HG03378 (cell line): ENCODE data around the gene RET.

Source experiments
- ATAC-seq: cut with Tn5 transposase; IDR thresholded peaks from one replicate; pipeline ENCODE4 v1.9.1; 2021; ENCODE audit warnings: mild to moderate bottlenecking, moderate library complexity; ENCODE audit not compliant: unreplicated experiment

The RET gene

GRCh38 chr10:43118631-43119415, 42.0 kb downstream of the RET start:
- ATAC-seq, result no peak

DNA sequence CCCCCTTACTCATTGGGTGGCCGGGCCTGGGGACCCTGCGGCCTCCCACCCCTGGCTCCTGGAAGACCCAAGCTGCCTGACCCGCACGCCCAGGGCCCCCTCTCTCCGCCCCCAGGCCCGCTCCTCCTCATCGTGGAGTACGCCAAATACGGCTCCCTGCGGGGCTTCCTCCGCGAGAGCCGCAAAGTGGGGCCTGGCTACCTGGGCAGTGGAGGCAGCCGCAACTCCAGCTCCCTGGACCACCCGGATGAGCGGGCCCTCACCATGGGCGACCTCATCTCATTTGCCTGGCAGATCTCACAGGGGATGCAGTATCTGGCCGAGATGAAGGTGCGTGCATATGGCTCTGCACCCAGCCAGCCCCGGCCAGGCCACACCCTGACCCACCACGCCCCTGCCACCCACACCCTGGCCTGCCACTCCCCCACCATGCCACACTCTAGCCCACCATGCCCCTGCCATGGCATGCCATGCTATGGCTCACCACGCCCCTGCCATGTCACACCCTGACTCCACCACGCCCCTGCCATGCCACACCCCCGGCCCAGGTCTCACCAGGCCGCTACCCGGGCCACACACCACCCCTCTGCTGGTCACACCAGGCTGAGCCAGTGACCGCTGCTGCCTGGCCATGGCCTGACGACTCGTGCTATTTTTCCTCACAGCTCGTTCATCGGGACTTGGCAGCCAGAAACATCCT, 42.7 kb downstream of the RET start:
- ATAC-seq, result no peak

- no peak for ATAC-seq
These were observed 43.5 kb downstream of the RET start for GRCh38 chr10:43120116-43120928.

DNA sequence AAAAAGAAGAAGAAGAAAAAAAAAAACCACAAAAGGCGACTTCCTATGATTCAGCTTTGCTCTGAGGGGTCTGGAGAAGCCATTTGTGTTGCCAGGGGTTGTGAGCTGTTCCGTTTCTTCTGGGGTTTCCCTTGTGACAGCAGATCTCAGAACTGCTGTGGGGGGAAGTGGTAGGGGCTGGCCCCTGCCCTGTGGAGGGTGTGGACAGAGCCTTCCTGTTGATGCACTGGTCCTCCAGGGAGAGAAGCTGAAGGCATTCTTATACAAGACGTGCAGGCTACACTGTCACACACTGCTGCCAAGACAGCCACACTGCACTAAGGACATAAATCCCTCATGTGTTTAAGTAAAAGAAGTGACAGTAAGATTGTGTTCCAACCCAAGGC, 44.1 kb downstream of the RET start:
- peak; percentile 90 for ATAC-seq

DNA sequence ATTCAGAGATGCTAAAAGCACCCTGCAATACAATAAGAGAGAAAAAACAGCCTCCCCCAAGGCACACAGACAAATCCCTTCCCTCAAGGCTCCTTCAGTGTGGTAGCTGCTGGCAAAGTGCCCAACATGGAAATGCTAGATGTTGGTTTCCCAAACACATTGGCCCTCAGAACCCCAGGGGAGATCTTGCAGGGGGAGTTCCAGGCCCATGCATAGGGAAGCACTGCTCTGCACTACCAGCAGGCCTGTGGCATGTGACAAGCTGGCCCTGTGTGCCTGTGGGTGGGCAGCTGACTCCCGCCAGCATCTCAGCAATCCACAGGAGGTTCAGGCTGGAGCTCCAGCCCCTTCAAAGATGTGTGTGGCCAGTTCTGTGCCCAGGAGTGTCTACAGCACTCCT, 44.6 kb downstream of the RET start:
- no peak for ATAC-seq

- ATAC-seq, result no peak
These were observed 45.2 kb downstream of the RET start for GRCh38 chr10:43122096-43122495.

DNA sequence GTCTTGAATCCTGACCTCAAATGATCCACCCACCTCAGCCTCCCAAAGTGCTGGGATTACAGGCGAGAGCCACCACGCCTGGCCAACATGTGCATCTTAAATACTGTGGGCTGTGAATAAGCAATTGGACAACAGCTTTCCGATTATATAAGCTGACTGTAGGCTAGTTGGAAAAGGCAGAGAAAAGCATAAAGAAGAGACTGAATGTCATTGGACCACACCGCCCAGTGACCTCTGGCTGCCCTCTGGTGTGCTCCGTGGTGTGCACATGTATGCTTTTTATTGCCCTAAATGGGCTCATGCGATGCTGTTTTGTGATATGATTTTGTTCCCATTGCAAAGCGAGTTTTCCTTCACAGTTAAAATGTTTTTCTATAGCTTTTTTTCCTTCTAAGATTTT, 46.0 kb downstream of the RET start:
- no peak for ATAC-seq

- no peak for ATAC-seq
These were observed 46.7 kb downstream of the RET start for GRCh38 chr10:43123361-43124093.

DNA sequence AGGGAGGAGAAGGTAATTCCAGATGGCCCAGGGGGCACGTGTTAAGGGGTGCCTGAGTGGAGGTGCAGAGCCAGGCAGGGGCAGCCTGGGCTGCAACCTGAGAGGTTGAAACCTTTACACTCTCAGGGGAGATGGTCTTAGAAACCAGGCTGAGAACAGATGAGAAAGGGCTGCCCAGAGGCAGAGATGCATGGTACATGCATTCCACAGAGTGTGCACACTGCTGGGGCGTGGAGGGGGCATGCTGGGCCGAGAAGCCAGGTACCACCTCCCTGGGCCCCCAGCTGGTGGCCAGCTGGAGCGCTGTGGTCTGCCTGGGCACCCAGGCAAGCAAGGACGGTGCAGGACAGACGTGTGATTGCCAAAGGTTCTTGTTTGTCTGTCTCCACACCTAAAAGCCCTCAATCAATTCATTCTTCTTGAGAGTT, 47.2 kb downstream of the RET start:
- ATAC-seq, result no peak

DNA sequence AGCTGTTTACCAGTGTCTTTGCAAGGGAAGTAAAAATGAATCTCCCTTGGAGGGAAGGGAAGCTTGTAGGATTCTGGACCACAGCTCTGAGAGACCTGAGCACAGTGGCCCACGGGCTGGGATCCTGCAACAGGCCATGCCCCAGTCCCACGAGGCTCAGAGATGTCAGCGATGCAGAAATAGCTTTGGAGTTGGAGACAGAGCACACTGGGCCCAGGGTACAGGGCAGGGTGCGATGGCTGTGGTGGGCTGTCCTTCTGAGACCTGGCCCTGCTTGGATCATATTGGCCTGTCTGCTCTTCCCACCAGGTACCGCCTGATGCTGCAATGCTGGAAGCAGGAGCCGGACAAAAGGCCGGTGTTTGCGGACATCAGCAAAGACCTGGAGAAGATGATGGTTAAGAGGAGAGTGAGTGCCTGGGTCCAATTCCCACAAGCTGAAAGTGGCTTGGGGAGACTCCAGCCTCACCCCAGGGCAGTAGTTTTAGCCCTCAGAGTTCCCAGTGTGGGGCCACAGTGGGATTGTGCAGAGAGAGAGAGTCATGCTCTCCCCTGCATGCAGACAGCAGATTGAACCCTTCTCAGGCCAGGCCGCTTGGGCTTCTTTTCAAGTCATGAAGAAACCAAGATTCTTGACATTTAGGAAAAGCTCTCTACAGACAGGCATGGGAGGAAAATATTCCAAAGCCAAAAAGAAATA, 47.9 kb downstream of the RET start:
- no peak for ATAC-seq

- ATAC-seq, result no peak
These were observed 48.5 kb downstream of the RET start for GRCh38 chr10:43125274-43125845.

GRCh38 chr10:43125881-43126731, 49.2 kb downstream of the RET start:
- ATAC-seq, result no peak

- peak; percentile 43 for ATAC-seq
These were observed 50.0 kb downstream of the RET start for GRCh38 chr10:43126759-43127424.

- no peak for ATAC-seq
These were observed 50.6 kb downstream of the RET start for GRCh38 chr10:43127442-43127841.

DNA sequence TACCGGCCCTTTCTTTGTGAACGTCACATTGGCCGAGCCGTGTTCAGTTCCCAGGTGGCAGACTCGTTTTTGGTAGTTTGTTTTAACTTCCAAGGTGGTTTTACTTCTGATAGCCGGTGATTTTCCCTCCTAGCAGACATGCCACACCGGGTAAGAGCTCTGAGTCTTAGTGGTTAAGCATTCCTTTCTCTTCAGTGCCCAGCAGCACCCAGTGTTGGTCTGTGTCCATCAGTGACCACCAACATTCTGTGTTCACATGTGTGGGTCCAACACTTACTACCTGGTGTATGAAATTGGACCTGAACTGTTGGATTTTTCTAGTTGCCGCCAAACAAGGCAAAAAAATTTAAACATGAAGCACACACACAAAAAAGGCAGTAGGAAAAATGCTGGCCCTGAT, 51.5 kb downstream of the RET start:
- no peak for ATAC-seq

GRCh38 chr10:43128958-43129706, 52.3 kb downstream of the RET start:
- ATAC-seq, result peak; percentile 82

DNA sequence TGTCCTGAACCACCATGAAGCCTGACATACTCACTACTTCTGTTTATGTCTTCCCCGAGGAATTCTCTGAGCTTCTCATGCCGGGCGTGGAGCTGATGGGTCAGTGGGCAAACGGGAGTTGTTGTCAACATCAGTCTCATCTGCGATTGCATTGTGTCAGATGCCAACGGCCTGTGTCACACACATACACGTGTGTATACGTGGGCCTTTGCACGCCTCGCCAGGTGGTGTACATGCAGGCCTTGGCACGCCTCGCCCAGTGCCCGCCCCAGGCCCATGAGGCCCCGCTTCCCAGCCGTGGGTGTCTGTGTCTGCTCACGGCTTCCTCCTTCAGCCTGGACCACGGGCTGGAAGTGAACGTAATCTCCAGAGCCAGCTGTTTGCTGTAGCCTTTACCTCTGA, 53.9 kb downstream of the RET start:
- ATAC-seq, result no peak

- ATAC-seq, result no peak
These were observed 54.4 kb downstream of the RET start for GRCh38 chr10:43131256-43131655.
